Measurements from ENCODE around the gene WDR47. TPM values are rescaled to one million over a fixed set of nuclear protein-coding genes. Genes with fewer than 3 reads are reported as not detected.

WDR47 gene
- 7.3 and 12.8 TPM in 2 replicates for polyA plus RNA-seq (2011; rRNA removed)
- 5.8 and 6.4 TPM in 2 replicates for polyA minus RNA-seq (2011; rRNA and poly(A)+ RNA removed)

- POLR2A ChIA-PET = interaction anchor here (0.7 to 1.0 kb wide), 2 partner anchors 50 to 58 kb away, joined by 3 read pairs; no protein-coding TSS in a partner anchor
- TF ChIP-seq, protein P1, sequence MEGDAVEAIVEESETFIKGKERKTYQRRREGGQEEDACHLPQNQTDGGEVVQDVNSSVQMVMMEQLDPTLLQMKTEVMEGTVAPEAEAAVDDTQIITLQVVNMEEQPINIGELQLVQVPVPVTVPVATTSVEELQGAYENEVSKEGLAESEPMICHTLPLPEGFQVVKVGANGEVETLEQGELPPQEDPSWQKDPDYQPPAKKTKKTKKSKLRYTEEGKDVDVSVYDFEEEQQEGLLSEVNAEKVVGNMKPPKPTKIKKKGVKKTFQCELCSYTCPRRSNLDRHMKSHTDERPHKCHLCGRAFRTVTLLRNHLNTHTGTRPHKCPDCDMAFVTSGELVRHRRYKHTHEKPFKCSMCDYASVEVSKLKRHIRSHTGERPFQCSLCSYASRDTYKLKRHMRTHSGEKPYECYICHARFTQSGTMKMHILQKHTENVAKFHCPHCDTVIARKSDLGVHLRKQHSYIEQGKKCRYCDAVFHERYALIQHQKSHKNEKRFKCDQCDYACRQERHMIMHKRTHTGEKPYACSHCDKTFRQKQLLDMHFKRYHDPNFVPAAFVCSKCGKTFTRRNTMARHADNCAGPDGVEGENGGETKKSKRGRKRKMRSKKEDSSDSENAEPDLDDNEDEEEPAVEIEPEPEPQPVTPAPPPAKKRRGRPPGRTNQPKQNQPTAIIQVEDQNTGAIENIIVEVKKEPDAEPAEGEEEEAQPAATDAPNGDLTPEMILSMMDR (IDR thresholded peaks at IDR 0.05; ENCODE audit: insufficient read depth, low read depth, low read length) = no peak
- DNase-seq (ENCODE audit: low read depth) = peak; percentile 54
- H3K36me3 ChIP-seq (ENCODE audit: control insufficient read depth, insufficient read depth, low read length) = no peaks in the 10 kb centered on the region
- no peaks in the 10 kb centered on the region for H3K27me3 ChIP-seq (ENCODE audit: control insufficient read depth, insufficient read depth, low read length)
- peak within 1 kb of the TSS; percentile 99 for H3K4me3 ChIP-seq (ENCODE audit: low read depth, low read length)
- CTCF ChIA-PET = no interaction called here
Observed at GRCh38 chr1:109041621-109042468, at the start of gene WDR47. Gene WDR47, minus strand, starts transcription at chr1:109042102. Its CDS starts 18,590 bp downstream, at chr1:109023512.

GRCh38 chr1:109091078-109091838, 49.4 kb upstream of the WDR47 start:
- CTCF ChIA-PET = interaction anchor here (0.9 to 2.3 kb wide), 6 partner anchors 9 to 64 kb away, joined by 3 to 13 read pairs (median 4); a partner anchor contains a TSS

GRCh38 chr1:109090196-109091077, 48.5 kb upstream of the WDR47 start, which contains the start of gene TMEM167B:
Gene TMEM167B, plus strand, starts transcription at chr1:109090764. Its CDS starts 109 bp downstream, at chr1:109090873.
- POLR2A ChIA-PET = interaction anchor here (0.6 to 1.1 kb wide), 2 partner anchors 10 to 14 kb away, joined by 4 to 6 read pairs; partner anchors contain the start of gene TAF13

More at GRCh38 chr1:109091078-109091838, 49.4 kb upstream of the WDR47 start:
- TF ChIP-seq, protein P1 (IDR thresholded peaks at IDR 0.05; ENCODE audit: insufficient read depth, low read depth, low read length) = no peak
- no peaks in the 10 kb centered on the region for H3K36me3 ChIP-seq (ENCODE audit: control insufficient read depth, insufficient read depth, low read length)
- DNase-seq (ENCODE audit: low read depth) = no peak
- POLR2A ChIA-PET = interaction anchor here (0.6 to 1.2 kb wide), 4 partner anchors 9 to 581 kb away, joined by 3 to 5 read pairs (median 4); partner anchors contain the start of gene WDR47
- H3K4me3 ChIP-seq (ENCODE audit: low read depth, low read length) = peak overlapping the region; percentile 86
- H3K27me3 ChIP-seq (ENCODE audit: control insufficient read depth, insufficient read depth, low read length) = no peaks in the 10 kb centered on the region

DNA sequence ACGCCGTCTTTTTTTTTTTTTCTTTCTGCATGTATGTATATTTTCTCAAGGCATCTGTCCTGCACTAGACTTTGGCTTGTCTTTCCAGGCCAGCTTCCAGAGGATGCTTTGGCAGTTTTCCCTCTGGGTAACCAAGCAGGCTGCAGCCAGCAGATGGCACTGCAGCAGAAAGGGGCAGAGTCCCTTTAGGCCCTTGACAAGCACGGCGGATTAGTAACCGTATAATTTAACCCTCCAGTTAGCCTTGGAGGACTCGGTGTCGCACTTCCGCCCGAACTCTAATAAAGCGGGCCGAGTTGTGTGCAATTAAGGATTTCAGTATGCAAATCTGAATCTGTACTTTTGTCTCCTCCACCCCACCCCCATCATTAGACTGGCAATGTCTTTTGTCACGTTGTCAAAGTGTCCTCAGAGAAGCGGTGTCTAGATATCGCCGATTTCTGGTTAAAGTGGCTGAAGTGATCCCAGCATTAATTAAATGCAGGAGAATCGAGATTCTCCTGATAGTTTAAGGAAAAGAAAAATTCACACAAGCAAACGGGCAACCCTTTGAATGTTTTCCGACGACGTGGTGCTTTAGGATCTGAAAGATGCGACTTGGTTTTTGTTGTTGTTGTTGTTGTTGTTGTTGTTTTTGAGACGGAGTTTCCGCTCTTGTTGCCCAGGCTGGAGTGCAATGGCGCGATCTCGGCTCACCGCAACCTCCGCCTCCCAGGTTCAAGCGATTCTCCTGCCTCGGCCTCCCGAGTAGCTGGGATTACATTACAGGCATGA, 47.5 kb upstream of the WDR47 start:
- 0 out of 2 replicates have a peak overlapping the region, but pooled peaks have one; percentile 86 for H3K4me3 ChIP-seq (ENCODE audit: low read depth, low read length)
- ChIA-PET POLR2A (interaction anchor here (0.6 to 0.9 kb wide), 2 partner anchors 10 to 49 kb away, joined by 3 to 4 read pairs; no protein-coding TSS in a partner anchor), CTCF (interaction anchor here (0.6 to 2.3 kb wide), 5 partner anchors 11 to 36 kb away, joined by 3 to 13 read pairs (median 4); no protein-coding TSS in a partner anchor)
- H3K27me3 ChIP-seq (ENCODE audit: control insufficient read depth, insufficient read depth, low read length) = no peaks in the 10 kb centered on the region
- no peak for DNase-seq (ENCODE audit: low read depth)
- TF ChIP-seq, protein P1 (IDR thresholded peaks at IDR 0.05; ENCODE audit: insufficient read depth, low read depth, low read length) = peak; percentile 68
- H3K36me3 ChIP-seq (ENCODE audit: control insufficient read depth, insufficient read depth, low read length) = no peaks in the 10 kb centered on the region

More at GRCh38 chr1:109090196-109091077, 48.5 kb upstream of the WDR47 start, which contains the start of gene TMEM167B:
- TF ChIP-seq, protein P1 (IDR thresholded peaks at IDR 0.05; ENCODE audit: insufficient read depth, low read depth, low read length) = no peak
- H3K27me3 ChIP-seq (ENCODE audit: control insufficient read depth, insufficient read depth, low read length) = no peaks in the 10 kb centered on the region
- CTCF ChIA-PET = interaction anchor here (1.5 to 2.3 kb wide), 4 partner anchors 8 to 22 kb away, joined by 4 to 13 read pairs (median 6); a partner anchor contains a TSS
- H3K4me3 ChIP-seq (ENCODE audit: low read depth, low read length) = peak within 1 kb of the TSS; percentile 86
- no peaks in the 10 kb centered on the region for H3K36me3 ChIP-seq (ENCODE audit: control insufficient read depth, insufficient read depth, low read length)
- peak; percentile 85 for DNase-seq (ENCODE audit: low read depth)
